ENCODE measurements around the gene ZNF680. TPM values are rescaled to one million over a fixed set of nuclear protein-coding genes. Genes with fewer than 3 reads are reported as not detected.

ZNF680 gene
- 7.6 and 9.1 TPM in 2 replicates for total RNA-seq
- long read RNA-seq, transcript ZNF680-201 (4 exons, 3,022 nt) = major isoform, 18 of 29 reads
- long read RNA-seq, partial matches to known transcripts = 1 of 29 reads
- long read RNA-seq, other reads (novel, unspliced or antisense) = 8 of 29 reads

DNA sequence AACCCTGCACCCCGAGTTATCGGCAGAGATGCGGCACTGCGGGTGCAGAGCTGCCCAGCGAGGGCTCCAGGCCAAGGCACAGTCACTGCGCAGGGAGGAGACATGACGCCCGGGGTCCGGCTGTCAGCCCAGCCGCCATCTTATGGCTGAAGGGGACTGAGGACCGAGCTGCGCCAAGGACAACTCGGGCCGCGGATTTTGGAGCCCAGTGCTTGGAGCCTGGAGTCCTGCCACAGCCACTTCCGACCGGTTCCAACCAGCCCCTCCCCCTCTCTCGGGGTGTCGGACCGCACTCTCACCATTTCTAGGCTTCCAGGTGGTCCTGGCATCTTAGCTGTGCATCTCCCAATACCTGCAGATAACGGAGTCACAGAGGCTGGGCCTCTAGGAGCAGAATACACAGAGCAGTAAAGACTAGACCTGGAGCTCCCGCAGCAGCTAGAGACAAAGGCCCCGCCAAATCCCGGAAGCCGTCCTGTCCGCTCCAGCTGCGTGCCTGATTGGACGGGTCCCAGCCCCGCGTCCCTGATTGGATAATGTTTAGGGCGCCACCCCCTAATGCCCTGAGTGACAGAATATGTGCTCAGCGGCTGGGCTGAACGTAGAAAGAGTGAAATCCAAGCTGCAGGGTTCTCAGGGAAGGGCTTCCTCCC lies at the start of gene ZNF680:
Gene ZNF680, minus strand, starts transcription at position 446 of the 653 bp plus-strand sequence. Its CDS starts 117 bp downstream, at position 329.
- Mint-ChIP-seq H3K4me1 (ENCODE audit: unreplicated experiment) (peaks cover 41% of the 10 kb centered on the region), H3K36me3 (ENCODE audit: unreplicated experiment) (peaks cover 6% of the 10 kb centered on the region), H3K27me3 (ENCODE audit: unreplicated experiment) (no peaks in the 10 kb centered on the region), H3K4me3 (ENCODE audit: unreplicated experiment) (peak within 1 kb of the TSS; percentile 99), H3K9me3 (ENCODE audit: unreplicated experiment) (no peaks in the 10 kb centered on the region), H3K27ac (ENCODE audit: unreplicated experiment) (peak within 1 kb of the TSS; percentile 99)
- peak; percentile 97 for DNase-seq (ENCODE audit: extremely low spot score, unreplicated experiment)
- TF ChIP-seq, protein P1, sequence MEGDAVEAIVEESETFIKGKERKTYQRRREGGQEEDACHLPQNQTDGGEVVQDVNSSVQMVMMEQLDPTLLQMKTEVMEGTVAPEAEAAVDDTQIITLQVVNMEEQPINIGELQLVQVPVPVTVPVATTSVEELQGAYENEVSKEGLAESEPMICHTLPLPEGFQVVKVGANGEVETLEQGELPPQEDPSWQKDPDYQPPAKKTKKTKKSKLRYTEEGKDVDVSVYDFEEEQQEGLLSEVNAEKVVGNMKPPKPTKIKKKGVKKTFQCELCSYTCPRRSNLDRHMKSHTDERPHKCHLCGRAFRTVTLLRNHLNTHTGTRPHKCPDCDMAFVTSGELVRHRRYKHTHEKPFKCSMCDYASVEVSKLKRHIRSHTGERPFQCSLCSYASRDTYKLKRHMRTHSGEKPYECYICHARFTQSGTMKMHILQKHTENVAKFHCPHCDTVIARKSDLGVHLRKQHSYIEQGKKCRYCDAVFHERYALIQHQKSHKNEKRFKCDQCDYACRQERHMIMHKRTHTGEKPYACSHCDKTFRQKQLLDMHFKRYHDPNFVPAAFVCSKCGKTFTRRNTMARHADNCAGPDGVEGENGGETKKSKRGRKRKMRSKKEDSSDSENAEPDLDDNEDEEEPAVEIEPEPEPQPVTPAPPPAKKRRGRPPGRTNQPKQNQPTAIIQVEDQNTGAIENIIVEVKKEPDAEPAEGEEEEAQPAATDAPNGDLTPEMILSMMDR (IDR thresholded peaks at IDR 0.05) = no peak

DNA sequence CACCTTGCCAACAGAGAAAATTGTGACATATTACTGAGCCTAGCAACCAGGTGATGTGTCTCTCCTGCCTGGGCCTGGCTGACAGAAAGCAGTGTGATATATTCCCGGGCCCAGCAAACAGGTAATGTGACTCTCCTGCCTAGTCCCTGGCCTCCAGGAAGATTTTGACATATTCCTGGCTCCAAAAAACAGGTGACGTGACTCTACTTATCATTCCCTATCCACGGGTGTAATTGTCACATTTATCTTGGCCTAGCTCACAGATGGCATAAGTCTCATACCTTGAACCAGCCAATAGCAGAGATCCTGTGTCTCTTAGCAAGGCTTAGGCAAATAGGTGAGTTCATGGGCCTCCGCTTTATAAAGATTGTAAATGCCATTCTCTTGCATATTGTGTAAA lies 49.6 kb upstream of the ZNF680 start:
- no peak for DNase-seq (ENCODE audit: extremely low spot score, unreplicated experiment)
- Mint-ChIP-seq H3K27ac (ENCODE audit: unreplicated experiment) (no peak overlapping the region), H3K4me1 (ENCODE audit: unreplicated experiment) (no peaks in the 10 kb centered on the region), H3K4me3 (ENCODE audit: unreplicated experiment) (no peak overlapping the region), H3K36me3 (ENCODE audit: unreplicated experiment) (no peaks in the 10 kb centered on the region), H3K9me3 (ENCODE audit: unreplicated experiment) (peaks cover 48% of the 10 kb centered on the region), H3K27me3 (ENCODE audit: unreplicated experiment) (no peaks in the 10 kb centered on the region)
- TF ChIP-seq, protein P1 (IDR thresholded peaks at IDR 0.05) = no peak

DNA sequence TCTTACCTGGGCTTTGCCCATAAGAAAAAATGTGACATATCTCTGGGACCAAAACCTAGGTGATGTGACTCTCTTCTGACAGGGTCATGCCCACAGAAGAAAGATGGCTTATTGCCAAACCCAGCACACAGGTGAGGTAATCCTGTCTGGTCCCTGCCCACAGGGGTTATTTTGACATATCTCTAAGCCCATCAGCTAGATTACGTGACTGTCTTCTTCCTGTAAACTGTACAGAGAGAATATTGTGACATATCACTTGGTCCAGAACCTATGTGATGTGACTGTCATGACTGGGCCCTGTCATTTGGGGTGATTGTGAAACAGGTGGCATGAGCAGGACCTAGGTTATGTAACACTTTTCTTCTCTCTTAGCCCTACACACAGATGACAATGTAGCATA lies 48.8 kb upstream of the ZNF680 start:
- Mint-ChIP-seq H3K4me3 (ENCODE audit: unreplicated experiment) (no peak overlapping the region), H3K27ac (ENCODE audit: unreplicated experiment) (no peak overlapping the region), H3K27me3 (ENCODE audit: unreplicated experiment) (no peaks in the 10 kb centered on the region), H3K4me1 (ENCODE audit: unreplicated experiment) (no peaks in the 10 kb centered on the region), H3K36me3 (ENCODE audit: unreplicated experiment) (no peaks in the 10 kb centered on the region), H3K9me3 (ENCODE audit: unreplicated experiment) (peaks cover 46% of the 10 kb centered on the region)
- no peak for DNase-seq (ENCODE audit: extremely low spot score, unreplicated experiment)
- TF ChIP-seq, protein P1 (IDR thresholded peaks at IDR 0.05) = no peak

DNA sequence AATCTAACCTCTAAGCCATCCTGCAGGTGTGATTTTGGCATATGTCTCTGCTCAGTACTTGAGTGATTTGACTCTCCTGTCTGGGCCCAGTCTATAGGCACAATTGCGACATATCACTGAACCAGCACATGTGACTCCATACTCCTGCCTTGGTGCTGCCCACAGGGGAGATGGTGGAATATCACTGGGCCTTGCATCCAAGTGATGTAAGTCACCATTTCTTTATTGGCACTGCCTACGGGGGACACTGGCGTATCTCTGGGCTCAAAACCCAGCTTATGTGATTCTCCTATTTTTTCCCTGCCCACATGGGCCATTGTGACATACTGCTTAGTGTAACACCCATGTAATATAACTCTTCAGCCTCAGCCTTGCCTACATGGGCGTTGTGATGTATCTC lies 48.1 kb upstream of the ZNF680 start:
- Mint-ChIP-seq H3K4me1 (ENCODE audit: unreplicated experiment) (no peaks in the 10 kb centered on the region), H3K27me3 (ENCODE audit: unreplicated experiment) (no peaks in the 10 kb centered on the region), H3K4me3 (ENCODE audit: unreplicated experiment) (no peak overlapping the region), H3K27ac (ENCODE audit: unreplicated experiment) (no peak overlapping the region), H3K9me3 (ENCODE audit: unreplicated experiment) (peaks cover 46% of the 10 kb centered on the region), H3K36me3 (ENCODE audit: unreplicated experiment) (no peaks in the 10 kb centered on the region)
- no peak for DNase-seq (ENCODE audit: extremely low spot score, unreplicated experiment)
- TF ChIP-seq, protein P1 (IDR thresholded peaks at IDR 0.05) = no peak

DNA sequence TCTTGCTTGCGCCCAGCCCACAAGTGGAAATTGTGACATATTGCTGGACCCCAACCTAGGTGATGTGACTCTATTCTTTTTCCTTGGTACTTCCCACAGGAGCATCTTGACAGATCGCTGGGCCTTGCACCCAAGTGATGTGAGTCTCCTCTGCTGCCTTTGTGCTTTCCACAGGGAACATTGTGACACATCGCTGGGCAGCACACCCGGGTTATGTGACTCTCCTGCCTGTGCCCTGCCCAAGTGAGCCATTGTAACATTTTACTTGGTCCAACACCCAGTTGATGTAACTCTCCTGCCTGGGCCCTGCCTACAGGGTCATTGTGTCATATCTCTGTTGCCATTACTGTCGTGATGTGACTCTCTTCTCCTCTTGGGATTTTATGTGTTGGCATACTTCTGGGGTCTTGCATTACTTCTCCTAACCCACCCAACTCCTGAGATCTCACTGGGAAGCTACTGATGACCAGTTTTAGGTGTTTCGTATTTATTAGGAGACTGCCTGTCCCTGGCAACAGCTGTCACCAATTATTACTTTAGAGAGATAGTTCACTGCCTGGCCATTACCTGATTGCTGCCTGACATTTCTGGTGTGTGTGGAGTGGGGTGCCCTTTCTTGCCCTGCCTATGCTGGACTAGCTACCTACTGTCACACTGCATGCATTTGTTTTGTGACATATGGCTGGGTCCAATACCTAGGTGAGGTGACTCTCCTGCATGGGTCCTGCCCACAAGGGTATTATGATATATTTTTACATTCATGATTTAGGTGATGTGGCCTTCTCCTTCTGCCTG lies 45.4 kb upstream of the ZNF680 start:
- TF ChIP-seq, protein P1 (IDR thresholded peaks at IDR 0.05) = no peak
- H3K27me3 Mint-ChIP-seq (ENCODE audit: unreplicated experiment) = no peaks in the 10 kb centered on the region
- H3K9me3 Mint-ChIP-seq (ENCODE audit: unreplicated experiment) = peaks cover 46% of the 10 kb centered on the region

More for the DNA sequence above, 45.4 kb upstream of the ZNF680 start:
- no peak overlapping the region for H3K27ac Mint-ChIP-seq (ENCODE audit: unreplicated experiment)
- DNase-seq (ENCODE audit: extremely low spot score, unreplicated experiment) = no peak
- no peaks in the 10 kb centered on the region for H3K36me3 Mint-ChIP-seq (ENCODE audit: unreplicated experiment)
- H3K4me1 Mint-ChIP-seq (ENCODE audit: unreplicated experiment) = no peaks in the 10 kb centered on the region
- H3K4me3 Mint-ChIP-seq (ENCODE audit: unreplicated experiment) = no peak overlapping the region

Data from osteocyte (in vitro differentiated cells).